Activated T-helper 1 cell treated with anti-CD3 and anti-CD28 coated beads, Interleukin-2, amount 50 U/mL, for 16 hours (primary cell): ENCODE results near the gene CLEC4F.

Experiments
- DNase-seq, 2 donors: peaks; one replicate each; pipeline ENCODE4 v3.0.0-alpha.2; 2020; ENCODE audit warnings: low read depth in 1 of 2, low spot score in 1 of 2

CLEC4F gene

GRCh38 chr2:70789304-70790135 lies 30.9 kb downstream of the CLEC4F start:
- DNase-seq: peak in 1 of 2 donors; percentile 27

GRCh38 chr2:70785137-70785911 lies 35.1 kb downstream of the CLEC4F start:
- DNase-seq: no peak

- no peak for DNase-seq
These were observed 36.1 kb downstream of the CLEC4F start for GRCh38 chr2:70784320-70784719.

- DNase-seq: no peak
These were observed 40.4 kb downstream of the CLEC4F start for GRCh38 chr2:70779911-70780545.

GRCh38 chr2:70779491-70779890 lies 40.9 kb downstream of the CLEC4F start:
- no peak for DNase-seq

GRCh38 chr2:70778676-70779075 lies 41.7 kb downstream of the CLEC4F start:
- DNase-seq: no peak

GRCh38 chr2:70777450-70777849 lies 42.9 kb downstream of the CLEC4F start:
- no peak for DNase-seq

- DNase-seq: no peak
These were observed 44.1 kb downstream of the CLEC4F start for GRCh38 chr2:70776266-70776665.

- no peak for DNase-seq
These were observed 45.3 kb downstream of the CLEC4F start for GRCh38 chr2:70775141-70775540.

- no peak for DNase-seq
These were observed 47.8 kb downstream of the CLEC4F start for GRCh38 chr2:70772486-70773155.

GRCh38 chr2:70771446-70771845 lies 49.0 kb downstream of the CLEC4F start:
- DNase-seq: no peak

- no peak for DNase-seq
These were observed 50.9 kb downstream of the CLEC4F start for GRCh38 chr2:70769450-70769849.

GRCh38 chr2:70768590-70769085 lies 51.8 kb downstream of the CLEC4F start:
- DNase-seq: no peak

- no peak for DNase-seq
These were observed 52.5 kb downstream of the CLEC4F start, which contains the start of gene ADD2 for GRCh38 chr2:70767699-70768589. TSS of gene ADD2 (minus strand) at chr2:70768200. CDS start at chr2:70706408, 61,792 bp downstream.

GRCh38 chr2:70767079-70767698 lies 53.2 kb downstream of the CLEC4F start:
- DNase-seq: no peak

GRCh38 chr2:70766357-70767078 lies 53.9 kb downstream of the CLEC4F start:
- no peak for DNase-seq

- DNase-seq: no peak
These were observed 54.9 kb downstream of the CLEC4F start for GRCh38 chr2:70765507-70765906.

GRCh38 chr2:70759446-70759845 lies 61.0 kb downstream of the CLEC4F start:
- DNase-seq: no peak
